ENCODE measurements around the gene SLC12A9.

DNA sequence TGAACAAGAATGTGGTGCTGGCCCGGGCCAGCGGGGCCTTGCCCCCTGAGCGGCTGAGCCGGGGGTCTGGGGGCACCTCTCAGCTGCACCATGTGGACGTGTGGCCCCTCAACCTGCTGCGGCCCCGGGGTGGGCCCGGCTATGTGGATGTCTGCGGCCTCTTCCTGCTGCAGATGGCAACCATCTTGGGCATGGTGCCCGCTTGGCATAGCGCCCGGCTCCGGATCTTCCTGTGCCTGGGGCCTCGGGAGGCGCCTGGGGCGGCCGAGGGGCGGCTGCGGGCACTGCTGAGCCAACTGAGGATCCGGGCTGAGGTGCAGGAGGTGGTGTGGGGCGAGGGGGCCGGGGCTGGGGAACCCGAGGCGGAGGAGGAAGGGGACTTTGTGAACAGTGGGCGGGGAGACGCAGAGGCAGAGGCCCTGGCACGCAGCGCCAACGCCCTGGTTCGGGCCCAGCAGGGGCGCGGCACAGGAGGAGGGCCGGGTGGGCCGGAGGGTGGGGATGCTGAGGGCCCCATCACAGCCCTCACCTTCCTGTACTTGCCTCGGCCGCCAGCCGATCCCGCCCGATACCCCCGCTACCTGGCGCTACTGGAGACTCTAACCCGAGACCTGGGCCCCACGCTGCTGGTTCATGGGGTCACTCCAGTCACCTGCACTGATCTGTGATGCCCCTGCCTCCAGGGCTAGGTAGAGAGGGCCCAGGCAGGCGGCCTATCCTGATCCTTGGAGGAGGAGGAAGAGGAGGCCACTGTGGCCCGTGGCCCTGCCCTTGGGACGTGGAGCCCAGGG, 13.6 kb downstream of the SLC12A9 start:
- TF ChIP-seq, protein P1, sequence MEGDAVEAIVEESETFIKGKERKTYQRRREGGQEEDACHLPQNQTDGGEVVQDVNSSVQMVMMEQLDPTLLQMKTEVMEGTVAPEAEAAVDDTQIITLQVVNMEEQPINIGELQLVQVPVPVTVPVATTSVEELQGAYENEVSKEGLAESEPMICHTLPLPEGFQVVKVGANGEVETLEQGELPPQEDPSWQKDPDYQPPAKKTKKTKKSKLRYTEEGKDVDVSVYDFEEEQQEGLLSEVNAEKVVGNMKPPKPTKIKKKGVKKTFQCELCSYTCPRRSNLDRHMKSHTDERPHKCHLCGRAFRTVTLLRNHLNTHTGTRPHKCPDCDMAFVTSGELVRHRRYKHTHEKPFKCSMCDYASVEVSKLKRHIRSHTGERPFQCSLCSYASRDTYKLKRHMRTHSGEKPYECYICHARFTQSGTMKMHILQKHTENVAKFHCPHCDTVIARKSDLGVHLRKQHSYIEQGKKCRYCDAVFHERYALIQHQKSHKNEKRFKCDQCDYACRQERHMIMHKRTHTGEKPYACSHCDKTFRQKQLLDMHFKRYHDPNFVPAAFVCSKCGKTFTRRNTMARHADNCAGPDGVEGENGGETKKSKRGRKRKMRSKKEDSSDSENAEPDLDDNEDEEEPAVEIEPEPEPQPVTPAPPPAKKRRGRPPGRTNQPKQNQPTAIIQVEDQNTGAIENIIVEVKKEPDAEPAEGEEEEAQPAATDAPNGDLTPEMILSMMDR (IDR thresholded peaks at IDR 0.05), result no peak
- no peak for TF ChIP-seq POLR2A (IDR thresholded peaks at IDR 0.05)
- TF ChIP-seq POLR2AphosphoS5 (IDR thresholded peaks at IDR 0.05), result peak; percentile 30

All from prostate gland (tissue), 2 donors.